KMS-11 (cell line): ENCODE results near the gene PRDM7.

Experiments used
- H2AFZ ChIP-seq: fragments of 200-600 bp; sonication (generic); 2 replicates; pipeline ENCODE4 v1.6.1; 2016; ENCODE audit warnings: antibody characterized with exemption, mixed run types, low read depth
- H3K27ac ChIP-seq: fragments of 200-600 bp; sonication (generic); 2 replicates; pipeline ENCODE4 v1.6.1; 2016; ENCODE audit warnings: mild to moderate bottlenecking, mixed run types
- H3K27me3 ChIP-seq: fragments of 200-600 bp; sonication (generic); 2 replicates; pipeline ENCODE4 v1.6.1; 2017; ENCODE audit warnings: mild to moderate bottlenecking, low read depth, mixed run types, moderate library complexity; ENCODE audit not compliant: insufficient read depth
- H3K36me3 ChIP-seq: fragments of 200-600 bp; sonication (generic); 2 replicates; pipeline ENCODE4 v1.6.1; 2017; ENCODE audit warnings: mild to moderate bottlenecking, mixed run types; ENCODE audit not compliant: insufficient read depth
- H3K4me1 ChIP-seq: fragments of 200-600 bp; sonication (generic); 2 replicates; pipeline ENCODE4 v1.6.1; 2016; ENCODE audit warnings: mild to moderate bottlenecking, low read depth, mixed run types; ENCODE audit not compliant: poor library complexity, severe bottlenecking
- H3K4me2 ChIP-seq: fragments of 200-600 bp; sonication (generic); 2 replicates; pipeline ENCODE4 v1.7.0; 2016; ENCODE audit warnings: mild to moderate bottlenecking, mixed run types
- H3K4me3 ChIP-seq: fragments of 200-600 bp; sonication (generic); IDR thresholded peaks from 2 replicates; pipeline ENCODE4 v1.6.1; 2017; ENCODE audit warnings: low read depth, low read length, mixed read lengths; ENCODE audit not compliant: insufficient read depth
- H3K79me2 ChIP-seq: fragments of 200-600 bp; sonication (generic); 2 replicates; pipeline ENCODE4 v1.6.1; 2016; ENCODE audit warnings: low read depth, mixed run types; ENCODE audit not compliant: insufficient read depth
- H3K9ac ChIP-seq: fragments of 200-600 bp; sonication (generic); 2 replicates; pipeline ENCODE4 v1.6.1; 2016; ENCODE audit warnings: mild to moderate bottlenecking, mixed run types
- H4K20me1 ChIP-seq: fragments of 200-600 bp; sonication (generic); 2 replicates; pipeline ENCODE4 v1.6.1; 2016; ENCODE audit warnings: mild to moderate bottlenecking, mixed run types; ENCODE audit not compliant: insufficient read depth
- CTCF ChIP-seq: fragments of 200-600 bp; sonication (generic); conservative IDR thresholded peaks from 2 replicates; pipeline ENCODE4 v1.6.1; 2017; ENCODE audit warnings: low read depth, mild to moderate bottlenecking, antibody characterized with exemption, low read length, moderate library complexity, mixed read lengths

Gene PRDM7

GRCh38 chr16:90007015-90007414, 70.1 kb downstream of the PRDM7 start:
- Histone ChIP-seq H3K27me3 (peaks cover 18% of the 10 kb centered on the region), H3K36me3 (no peaks in the 10 kb centered on the region), H3K4me3 (no peak overlapping the region), H4K20me1 (no peaks in the 10 kb centered on the region), H3K9ac (no peak overlapping the region), H2AFZ (no peak overlapping the region), H3K4me2 (no peak overlapping the region), H3K27ac (no peak overlapping the region), H3K4me1 (no peaks in the 10 kb centered on the region), H3K79me2 (no peaks in the 10 kb centered on the region)
- TF ChIP-seq CTCF, result no peak
